ENCODE data around the gene ZNF766.
"Not testable (repeated sequence)": the region's sequence is repeated elsewhere in the genome, so short reads cannot be mapped to it uniquely, and the experiment has no call there.

Gene ZNF766

DNA sequence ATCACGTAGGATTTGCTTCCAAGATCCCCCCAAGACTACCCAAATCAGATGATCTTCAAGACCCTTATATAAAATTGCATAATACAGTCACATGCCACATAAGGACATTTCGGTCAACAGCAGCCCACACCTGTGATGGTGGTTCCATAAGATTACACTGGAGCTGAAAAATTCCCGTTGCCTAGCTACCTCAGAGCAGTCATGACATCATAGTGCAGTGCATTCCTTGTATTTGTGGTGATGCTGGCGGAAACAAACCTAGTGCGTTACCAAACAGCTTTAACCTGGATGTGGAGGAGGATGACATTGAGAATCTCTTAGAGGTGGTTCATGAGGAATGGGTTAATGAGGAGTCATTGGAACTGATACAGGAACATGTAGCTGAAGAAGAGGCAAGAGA, 4.8 kb downstream of the ZNF766 start:
- no peak for DNase-seq (ENCODE audit: low read depth in 2 of 3, low spot score in 2 of 3)

GRCh38 chr19:52275988-52276387, 6.6 kb downstream of the ZNF766 start:
- no peak for DNase-seq (ENCODE audit: low read depth in 2 of 3, low spot score in 2 of 3)

GRCh38 chr19:52277471-52277870, 8.1 kb downstream of the ZNF766 start:
- no peak for DNase-seq (ENCODE audit: low read depth in 2 of 3, low spot score in 2 of 3)

GRCh38 chr19:52286256-52286655, 16.9 kb downstream of the ZNF766 start:
- no peak for DNase-seq (ENCODE audit: low read depth in 2 of 3, low spot score in 2 of 3)

GRCh38 chr19:52291781-52292180, 22.4 kb downstream of the ZNF766 start:
- DNase-seq (ENCODE audit: low read depth in 2 of 3, low spot score in 2 of 3) = no peak

- DNase-seq (ENCODE audit: low read depth in 2 of 3, low spot score in 2 of 3) = not testable (repeated sequence)
Observed at GRCh38 chr19:52292946-52293345, 23.6 kb downstream of the ZNF766 start.

DNA sequence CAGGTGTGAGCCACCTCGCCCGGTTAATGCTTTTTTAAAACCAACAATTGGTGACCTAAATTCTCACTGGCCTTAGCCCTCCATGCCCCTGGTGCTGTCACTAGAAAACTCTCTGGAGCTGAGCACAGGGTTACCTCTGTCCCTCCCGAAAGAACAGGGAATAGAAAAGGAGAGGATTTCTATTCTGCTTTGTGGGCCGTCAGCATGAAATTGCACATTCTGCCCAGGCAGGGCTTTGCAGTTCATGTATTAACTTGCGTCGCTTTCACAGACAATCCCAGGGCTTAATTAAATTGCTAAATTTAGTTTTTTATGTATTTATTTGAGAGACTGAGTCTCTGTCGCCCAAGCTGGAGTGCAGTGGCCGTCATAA, 27.0 kb downstream of the ZNF766 start:
- DNase-seq (ENCODE audit: low read depth in 2 of 3, low spot score in 2 of 3) = no peak

DNA sequence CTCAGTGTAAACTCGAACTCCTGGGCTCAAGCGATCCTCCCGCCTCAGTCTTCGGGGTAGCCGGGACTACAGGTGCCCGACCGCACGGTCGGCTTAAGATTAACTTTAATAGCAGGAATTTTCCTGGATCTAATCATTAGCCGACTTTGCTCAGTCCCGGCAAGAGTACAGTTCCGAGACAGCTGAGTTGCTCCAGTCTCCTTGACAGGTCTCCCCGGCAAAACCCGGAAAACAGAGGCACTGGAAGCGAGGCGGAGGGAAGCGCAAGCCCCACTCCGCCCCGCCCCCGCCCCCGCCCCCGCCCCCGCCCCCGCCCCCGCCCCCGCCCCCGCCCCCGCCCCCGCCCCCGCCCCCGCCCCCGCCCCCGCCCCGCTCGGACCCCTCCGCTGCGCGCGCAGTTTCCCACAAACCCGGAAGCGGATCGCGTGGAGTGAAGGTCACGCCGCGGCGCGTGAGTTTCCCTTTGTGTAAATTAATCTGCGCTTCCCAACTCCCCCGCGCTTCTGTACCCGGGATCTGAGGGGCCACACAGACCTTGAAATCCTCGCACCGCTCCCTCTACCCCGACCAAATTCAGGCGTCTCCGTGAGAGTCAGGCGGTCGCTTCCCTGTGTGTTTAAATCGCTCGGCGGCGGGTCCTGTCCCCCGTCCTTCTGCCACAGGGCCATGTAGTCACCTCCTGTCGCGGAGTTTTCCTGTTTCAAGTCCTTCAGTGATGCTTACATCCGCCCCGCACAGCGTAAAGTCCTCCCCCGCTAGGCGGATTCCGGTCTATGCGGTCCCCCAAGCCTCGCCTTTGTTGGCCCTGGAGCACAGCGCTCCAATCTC, 27.6 kb downstream of the ZNF766 start, which contains the start of gene ZNF480:
ZNF480 (plus strand) TSS at position 397 of the 828 bp plus-strand sequence. CDS start 3,244 bp downstream, outside the sequence.
- peak; percentile 23 to 39 (median 38) for DNase-seq (ENCODE audit: low read depth in 2 of 3, low spot score in 2 of 3)

GRCh38 chr19:52297601-52298364, 28.4 kb downstream of the ZNF766 start:
- no peak for DNase-seq (ENCODE audit: low read depth in 2 of 3, low spot score in 2 of 3)

GRCh38 chr19:52307275-52307674, 37.9 kb downstream of the ZNF766 start:
- DNase-seq (ENCODE audit: low read depth in 2 of 3, low spot score in 2 of 3) = no peak

- no peak for DNase-seq (ENCODE audit: low read depth in 2 of 3, low spot score in 2 of 3)
Observed at GRCh38 chr19:52322429-52322828, 53.0 kb downstream of the ZNF766 start.

GRCh38 chr19:52331757-52332156, 62.4 kb downstream of the ZNF766 start:
- no peak for DNase-seq (ENCODE audit: low read depth in 2 of 3, low spot score in 2 of 3)

GRCh38 chr19:52335768-52336116, 66.4 kb downstream of the ZNF766 start:
- no peak for DNase-seq (ENCODE audit: low read depth in 2 of 3, low spot score in 2 of 3)

DNA sequence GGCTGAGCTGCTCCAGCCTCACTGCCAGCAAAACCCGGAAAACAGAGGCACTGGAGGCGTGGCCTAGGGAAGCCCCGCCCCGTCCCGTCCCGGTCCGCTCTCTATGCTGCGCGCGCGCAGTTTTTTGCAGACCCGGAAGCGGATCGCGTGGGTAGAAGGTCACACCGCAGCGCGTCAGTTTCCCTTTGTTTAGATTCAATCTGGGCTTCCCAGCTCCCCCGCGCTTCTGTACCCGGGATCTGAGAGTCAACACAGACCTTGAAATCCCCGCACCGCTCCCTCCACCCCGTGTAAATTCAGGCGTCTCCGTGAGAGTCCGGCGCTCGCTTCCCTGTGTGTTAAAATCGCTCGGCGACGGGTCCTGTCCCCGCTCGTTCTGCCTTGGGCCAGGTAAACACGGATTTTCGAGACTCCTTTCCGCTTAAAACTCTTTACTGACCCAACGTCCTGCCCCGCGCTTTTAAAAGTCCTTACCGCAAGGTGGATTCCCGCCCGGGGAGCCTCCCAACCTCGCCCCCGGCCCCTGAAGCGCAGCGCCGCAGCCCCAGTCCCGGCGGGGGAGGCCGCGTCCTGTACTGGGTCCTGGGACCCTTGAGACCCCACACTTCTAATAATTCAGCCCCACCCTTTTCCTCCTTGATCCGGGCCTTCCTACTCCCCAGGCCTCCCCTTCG, 66.9 kb downstream of the ZNF766 start, which contains the start of gene ZNF610:
ZNF610 (plus strand) TSS at position 127 of the 674 bp plus-strand sequence. CDS start 12,930 bp downstream, outside the sequence.
- peak; percentile 64 to 75 (median 65) for DNase-seq (ENCODE audit: low read depth in 2 of 3, low spot score in 2 of 3)

DNA sequence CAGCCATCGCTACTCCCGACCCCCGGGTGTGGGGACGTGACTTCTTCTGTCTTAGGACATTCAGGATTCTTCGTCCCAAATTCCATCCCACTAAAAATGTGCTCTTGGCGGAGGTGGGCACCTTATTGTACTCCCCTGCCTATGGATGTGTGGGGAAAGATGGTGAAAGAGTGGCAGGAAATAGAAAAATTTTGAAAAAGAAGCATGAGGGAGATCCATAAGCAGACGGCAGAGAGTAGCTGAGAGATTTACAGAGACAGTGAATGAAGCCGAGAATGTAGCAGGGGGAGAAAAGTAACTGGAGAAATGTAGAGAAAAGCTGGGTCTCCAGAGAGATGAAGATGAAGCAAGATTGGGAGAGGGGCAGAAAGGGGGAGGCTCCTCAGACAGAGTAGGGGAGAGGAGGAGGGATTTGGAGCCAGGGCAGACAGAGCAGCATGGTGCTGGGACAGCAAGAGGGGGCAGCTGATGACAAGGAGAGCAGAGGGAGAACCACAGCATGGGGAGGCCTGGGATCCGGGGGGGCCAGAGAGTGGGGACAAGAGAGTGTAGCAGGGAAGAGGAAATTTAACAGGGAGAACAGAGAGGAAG, 67.5 kb downstream of the ZNF766 start:
- no peak for DNase-seq (ENCODE audit: low read depth in 2 of 3, low spot score in 2 of 3)

GRCh38 chr19:52339022-52339421, 69.6 kb downstream of the ZNF766 start:
- DNase-seq (ENCODE audit: low read depth in 2 of 3, low spot score in 2 of 3) = not testable (repeated sequence)

GRCh38 chr19:52343548-52343947, 74.2 kb downstream of the ZNF766 start:
- no peak for DNase-seq (ENCODE audit: low read depth in 2 of 3, low spot score in 2 of 3)

DNA sequence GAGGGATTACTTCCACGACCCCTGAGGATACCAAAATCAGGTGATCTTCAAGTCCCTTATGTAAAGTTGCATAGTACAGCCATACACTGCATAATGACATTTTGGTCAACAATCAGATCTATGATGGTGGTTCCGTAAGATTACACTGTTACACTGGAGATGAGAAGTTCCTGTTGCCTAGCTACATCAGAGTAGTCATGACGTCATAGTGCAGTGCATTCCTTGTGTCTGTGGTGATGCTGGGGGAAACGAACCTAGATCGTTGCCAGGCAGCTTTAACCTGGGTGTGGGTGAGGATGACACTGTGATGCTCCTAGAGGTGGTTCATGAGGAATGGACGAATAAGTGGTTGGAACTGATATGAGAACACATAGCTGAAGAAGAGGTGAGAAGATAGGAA, 75.8 kb downstream of the ZNF766 start:
- DNase-seq (ENCODE audit: low read depth in 2 of 3, low spot score in 2 of 3) = no peak

Data from activated CD8-positive, alpha-beta memory T cell treated with anti-CD3 and anti-CD28 coated beads for 48 hours (primary cell).